K562 (cell line): ENCODE measurements around the gene CD46. TPM values are rescaled to one million over a fixed set of nuclear protein-coding genes. Genes with fewer than 3 reads are reported as not detected.

ENCODE experiments used
- BCL6 ChIP-seq: fragments of 250-450 bp; sonication (Bioruptor Pico); IDR thresholded peaks from 2 replicates; pipeline ENCODE4 v1.4.0; 2020
- CTBP1 ChIP-seq: fragments of 450-650 bp; IDR thresholded peaks from 2 replicates; pipeline ENCODE4 v1.6.1; 2016; ENCODE audit warnings: borderline replicate concordance
- DLX4 ChIP-seq: fragments of 250-450 bp; sonication (Bioruptor Pico); IDR thresholded peaks from 2 replicates; pipeline ENCODE4 v1.6.1; 2021; ENCODE audit warnings: mild to moderate bottlenecking
- HNRNPL ChIP-seq: fragments of 200-400 bp; formaldehyde crosslinking; IDR thresholded peaks from 2 replicates; pipeline ENCODE4 v1.6.1; 2017; ENCODE audit warnings: low read depth, mild to moderate bottlenecking, low read length
- HOXB6 ChIP-seq: fragments of 250-450 bp; sonication (Bioruptor Pico); IDR thresholded peaks from 2 replicates; pipeline ENCODE4 v1.5.1; 2022; ENCODE audit warnings: mild to moderate bottlenecking, borderline replicate concordance
- MXD1 ChIP-seq: fragments of 250-450 bp; sonication (Bioruptor Pico); IDR thresholded peaks from 2 replicates; pipeline ENCODE4 v1.8.0; 2021; ENCODE audit warnings: borderline replicate concordance, mild to moderate bottlenecking, moderate library complexity; ENCODE audit not compliant: poor library complexity, severe bottlenecking
- NCOA2 ChIP-seq, 2 experiments: fragments of 450-650 bp; IDR thresholded peaks; 2 replicates each; pipeline ENCODE4 v1.6.1; 2018; ENCODE audit warnings: mild to moderate bottlenecking in 2 of 2, moderate library complexity in 1 of 2; ENCODE audit not compliant: partially characterized antibody in 2 of 2
- NELFE ChIP-seq: IDR thresholded peaks from 2 replicates; pipeline ENCODE4 v1.6.1; 2011; ENCODE audit warnings: mild to moderate bottlenecking; ENCODE audit not compliant: insufficient read depth, insufficient read length
- PCBP2 ChIP-seq: fragments of 200-400 bp; formaldehyde crosslinking; IDR thresholded peaks from 2 replicates; pipeline ENCODE4 v1.6.1; 2018; ENCODE audit warnings: low read length, low read depth, mild to moderate bottlenecking, moderate library complexity; ENCODE audit not compliant: poor library complexity, severe bottlenecking
- PHF8 ChIP-seq: fragments of 200-600 bp; sonication (generic); IDR thresholded peaks from 2 replicates; pipeline ENCODE4 v1.6.1; 2012; ENCODE audit warnings: mixed run types, mild to moderate bottlenecking, inconsistent platforms, low read length, moderate library complexity, borderline replicate concordance
- PRPF4 ChIP-seq: fragments of 200-400 bp; formaldehyde crosslinking; IDR thresholded peaks from one replicate; pipeline ENCODE4 v1.6.1; 2017; ENCODE audit warnings: low read length, low read depth, mild to moderate bottlenecking; ENCODE audit not compliant: insufficient read depth, poor library complexity, severe bottlenecking
- RBM22 ChIP-seq: fragments of 200-400 bp; formaldehyde crosslinking; IDR thresholded peaks from 2 replicates; pipeline ENCODE4 v1.6.1; 2018; ENCODE audit warnings: low read length, low read depth; ENCODE audit not compliant: poor library complexity, severe bottlenecking
- SOX6 ChIP-seq: fragments of 450-650 bp; IDR thresholded peaks from 2 replicates; pipeline ENCODE4 v1.6.1; 2014; ENCODE audit warnings: mild to moderate bottlenecking
- TCF7 ChIP-seq: sonication (generic); IDR thresholded peaks from 2 replicates; pipeline ENCODE4 v1.6.1; 2016; ENCODE audit warnings: antibody characterized with exemption, borderline replicate concordance
- ZBTB33 ChIP-seq: sonication (generic); formaldehyde crosslinking; IDR thresholded peaks from 2 replicates; pipeline ENCODE4 v1.8.1; 2023; ENCODE audit warnings: mild to moderate bottlenecking, missing genetic modification reagents
- ZFP91 ChIP-seq: sonication (generic); formaldehyde crosslinking; IDR thresholded peaks from 2 replicates; pipeline ENCODE4 v1.8.0; 2022; ENCODE audit warnings: mild to moderate bottlenecking, missing genetic modification reagents
- ZNF146 ChIP-seq: IDR thresholded peaks from one replicate; pipeline ENCODE4 v1.6.1; 2018; ENCODE audit warnings: missing compliant biosample characterization; ENCODE audit not compliant: unreplicated experiment
- ZNF217 ChIP-seq: sonication (generic); formaldehyde crosslinking; IDR thresholded peaks from 2 replicates; pipeline ENCODE4 v1.8.0; 2022; ENCODE audit warnings: mild to moderate bottlenecking, missing genetic modification reagents
- ZNF274 ChIP-seq: IDR thresholded peaks from 2 replicates; pipeline ENCODE4 v1.6.1; 2011; ENCODE audit warnings: low read depth, mild to moderate bottlenecking, low read length, moderate library complexity, borderline replicate concordance
- ZNF444 ChIP-seq: fragments of 250-450 bp; sonication (Bioruptor Pico); IDR thresholded peaks from 2 replicates; pipeline ENCODE4 v1.4.0; 2020; ENCODE audit warnings: mild to moderate bottlenecking, moderate library complexity
- ZNF57 ChIP-seq: fragments of 450-650 bp; formaldehyde crosslinking; IDR thresholded peaks from 2 replicates; pipeline ENCODE4 v1.4.0; 2020; ENCODE audit warnings: mild to moderate bottlenecking, moderate library complexity
- ZNF76 ChIP-seq: fragments of 250-450 bp; sonication (Bioruptor Pico); IDR thresholded peaks from 2 replicates; pipeline ENCODE4 v1.4.0; 2020; ENCODE audit warnings: mild to moderate bottlenecking, moderate library complexity, borderline replicate concordance
- ZNF778 ChIP-seq: fragments of 450-650 bp; formaldehyde crosslinking; IDR thresholded peaks from 2 replicates; pipeline ENCODE4 v1.4.0; 2020; ENCODE audit warnings: mild to moderate bottlenecking, moderate library complexity
- polyA plus RNA-seq, 8 experiments: library from polyadenylated mRNA; depleted of rRNA in 4 of 8; stranded (reverse) in 5 of 8; unstranded in 3 of 8; fragments of >200 nt; fragmentation: Nextera tagmentation in 2 of 8; fragmentation: Illumina TruSeq in 1 of 8; extraction: Ambion mirVana in 2 of 8; extraction: Trizol in 1 of 8; gene quantifications; 2 replicates each; pipeline versions ENCODE4 v1.2.1 to v1.2.3, GENCODE V29; 2011 to 2014; ENCODE audit warnings: inconsistent platforms in 1 of 8, missing spikeins in 1 of 8
- total RNA-seq, 7 experiments: library from RNA; depleted of rRNA in 6 of 7; stranded (reverse); fragments of >200 nt in 6 of 7; fragmentation: Illumina TruSeq in 2 of 7; extraction: Trizol in 2 of 7; gene quantifications; 2 replicates each; pipeline versions ENCODE4 v1.2.1 to v1.2.3, GENCODE V29; 2011 to 2021; ENCODE audit warnings: low replicate concordance in 1 of 7

The CD46 gene
- total and polyA plus RNA-seq, 9 of the 15 experiments (the other 6 are each of a cell fraction or from before 2014, with no cell fraction given): 87.9 to 374 (median 156) TPM

- TF ChIP-seq ZNF76 (CRISPR knock-in tag): no peak
- no peak for TF ChIP-seq PRPF4
- no peak for TF ChIP-seq NELFE
- TF ChIP-seq ZNF778 (CRISPR knock-in tag): no peak
- TF ChIP-seq ZBTB33: peak; percentile 40; the same call in 1 of the 2 replicates
- TF ChIP-seq RBM22: no peak
- peak; percentile 87 for TF ChIP-seq SOX6
- TF ChIP-seq ZFP91 (CRISPR knock-in tag): peak; percentile 92
- no peak for TF ChIP-seq HNRNPL
- no peak for TF ChIP-seq TCF7
- TF ChIP-seq BCL6: no peak
- TF ChIP-seq HOXB6: no peak
- no peak for TF ChIP-seq ZNF57 (CRISPR knock-in tag)
- no peak for TF ChIP-seq PHF8
- TF ChIP-seq CTBP1: peak; percentile 94
- TF ChIP-seq PCBP2: no peak
- no peak for TF ChIP-seq MXD1 (CRISPR knock-in tag)
- no peak for TF ChIP-seq ZNF444
- no peak for TF ChIP-seq ZNF274
- TF ChIP-seq ZNF217 (CRISPR knock-in tag): no peak
- no peak for TF ChIP-seq DLX4 (CRISPR knock-in tag)
- no peak for TF ChIP-seq ZNF146 (CRISPR knock-in tag)
- TF ChIP-seq NCOA2 (IDR thresholded peaks at IDR 0.05; ENCODE audit: partially characterized antibody in 2 of 2): no peak
Observed at GRCh38 chr1:207745839-207746767, 5.8 kb upstream of the CD46 start (continued).
